ENCODE measurements around the gene FMNL2.

The FMNL2 gene

DNA sequence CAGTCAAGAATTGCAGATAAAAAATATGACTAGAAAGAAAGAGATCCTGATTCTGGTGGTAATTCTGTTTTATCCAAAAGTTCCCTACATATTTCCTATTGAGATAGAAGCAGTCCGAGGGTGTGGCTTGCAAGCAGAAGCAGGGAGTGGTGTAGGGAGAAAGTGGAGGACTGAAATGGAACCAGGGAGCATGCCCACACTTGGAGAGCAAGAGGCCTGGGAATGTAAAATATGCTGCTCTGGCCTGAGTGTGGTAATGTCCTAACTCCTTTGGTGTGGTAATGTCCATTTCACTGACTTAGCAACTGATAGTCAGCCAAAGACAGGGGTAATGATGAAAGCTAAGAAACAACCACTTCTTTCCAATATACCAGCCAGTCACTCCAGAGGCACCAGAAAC, 30.1 kb upstream of the FMNL2 start:
- Histone ChIP-seq H3K4me3 (ENCODE audit: low read depth, low read length) (no peak overlapping the region), H3K27ac (no peak overlapping the region), H3K36me3 (replicated peaks) (no peaks in the 10 kb centered on the region), H3K27me3 (replicated peaks) (no peaks in the 10 kb centered on the region)
- in situ Hi-C loops (cut with HindIII; ENCODE audit: low pct_ligation_motif_present, low sequenced_read_pairs) = no loop called here
- TF ChIP-seq, protein P1, sequence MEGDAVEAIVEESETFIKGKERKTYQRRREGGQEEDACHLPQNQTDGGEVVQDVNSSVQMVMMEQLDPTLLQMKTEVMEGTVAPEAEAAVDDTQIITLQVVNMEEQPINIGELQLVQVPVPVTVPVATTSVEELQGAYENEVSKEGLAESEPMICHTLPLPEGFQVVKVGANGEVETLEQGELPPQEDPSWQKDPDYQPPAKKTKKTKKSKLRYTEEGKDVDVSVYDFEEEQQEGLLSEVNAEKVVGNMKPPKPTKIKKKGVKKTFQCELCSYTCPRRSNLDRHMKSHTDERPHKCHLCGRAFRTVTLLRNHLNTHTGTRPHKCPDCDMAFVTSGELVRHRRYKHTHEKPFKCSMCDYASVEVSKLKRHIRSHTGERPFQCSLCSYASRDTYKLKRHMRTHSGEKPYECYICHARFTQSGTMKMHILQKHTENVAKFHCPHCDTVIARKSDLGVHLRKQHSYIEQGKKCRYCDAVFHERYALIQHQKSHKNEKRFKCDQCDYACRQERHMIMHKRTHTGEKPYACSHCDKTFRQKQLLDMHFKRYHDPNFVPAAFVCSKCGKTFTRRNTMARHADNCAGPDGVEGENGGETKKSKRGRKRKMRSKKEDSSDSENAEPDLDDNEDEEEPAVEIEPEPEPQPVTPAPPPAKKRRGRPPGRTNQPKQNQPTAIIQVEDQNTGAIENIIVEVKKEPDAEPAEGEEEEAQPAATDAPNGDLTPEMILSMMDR (IDR thresholded peaks at IDR 0.05; ENCODE audit: low read depth, low read length, missing control alignments) = no peak
- no peak for DNase-seq

DNA sequence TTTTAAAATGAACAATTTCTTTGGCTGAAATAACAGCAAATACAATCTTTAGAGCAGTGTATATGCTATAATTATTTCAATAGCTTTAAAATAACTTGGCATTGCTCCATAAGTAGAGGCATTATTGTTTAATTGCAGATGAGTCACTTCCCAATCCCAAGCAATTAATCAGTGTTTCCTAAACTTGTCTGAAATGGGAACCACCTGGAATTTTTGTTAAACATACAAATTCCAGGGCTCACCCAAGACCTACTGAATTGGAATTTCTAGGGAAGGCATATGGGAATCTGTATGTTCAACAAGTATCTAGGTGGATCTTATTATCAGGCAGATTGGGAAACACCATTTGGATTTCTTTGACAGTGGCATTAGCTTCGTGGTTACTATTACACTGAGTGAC, 27.1 kb upstream of the FMNL2 start:
- TF ChIP-seq, protein P1 (IDR thresholded peaks at IDR 0.05; ENCODE audit: low read depth, low read length, missing control alignments) = no peak
- DNase-seq = no peak
- H3K27me3 ChIP-seq (replicated peaks) = no peaks in the 10 kb centered on the region
- H3K4me3 ChIP-seq (ENCODE audit: low read depth, low read length) = no peak overlapping the region
- no peak overlapping the region for H3K27ac ChIP-seq
- in situ Hi-C loops (cut with HindIII; ENCODE audit: low pct_ligation_motif_present, low sequenced_read_pairs) = no loop called here
- H3K36me3 ChIP-seq (replicated peaks) = no peaks in the 10 kb centered on the region

DNA sequence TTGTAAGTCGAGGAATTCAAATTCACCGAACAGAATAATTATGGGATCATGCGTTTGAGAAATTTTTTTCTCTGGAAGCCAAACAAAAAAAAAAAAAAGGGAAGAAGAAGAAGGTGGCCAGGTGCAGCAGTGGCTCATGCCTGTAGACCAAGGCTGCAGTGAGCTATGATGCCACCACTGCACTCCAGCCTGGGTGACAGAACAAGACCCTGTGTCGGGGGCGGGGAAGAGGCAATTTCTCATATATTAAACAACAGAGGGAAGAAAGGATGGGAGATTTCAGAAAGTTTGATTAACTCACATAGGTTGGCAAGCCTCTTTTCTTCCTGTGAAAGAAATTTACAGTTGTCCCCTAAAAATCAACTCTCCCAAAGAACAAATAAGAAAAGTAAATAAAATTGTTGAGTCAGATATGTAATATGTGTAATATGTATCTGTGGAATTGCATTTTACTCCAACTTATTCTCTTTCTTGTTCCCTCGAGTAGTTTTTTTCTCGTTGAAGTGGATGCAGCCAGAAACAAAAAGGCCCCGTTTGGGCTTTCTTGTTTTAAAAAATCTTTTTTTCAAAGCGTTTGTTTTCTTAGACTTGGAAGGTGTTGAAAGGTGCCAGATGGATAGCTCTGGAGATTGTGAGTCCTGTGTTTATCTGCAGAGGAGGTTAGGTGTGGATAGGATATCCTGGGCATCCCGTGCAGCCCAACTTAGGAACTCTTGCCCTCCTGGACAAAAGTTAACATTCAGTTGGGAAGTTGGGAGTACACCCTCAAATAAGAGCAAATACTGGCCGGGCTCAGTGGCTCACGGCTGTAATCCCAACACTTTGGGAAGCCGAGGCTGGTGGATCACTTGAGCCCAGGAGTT, 25.4 kb upstream of the FMNL2 start:
- in situ Hi-C loops (cut with HindIII; ENCODE audit: low pct_ligation_motif_present, low sequenced_read_pairs) = no loop called here
- DNase-seq = no peak
- H3K27ac ChIP-seq = no peak overlapping the region
- no peaks in the 10 kb centered on the region for H3K36me3 ChIP-seq (replicated peaks)
- H3K27me3 ChIP-seq (replicated peaks) = no peaks in the 10 kb centered on the region
- H3K4me3 ChIP-seq (ENCODE audit: low read depth, low read length) = no peak overlapping the region
- TF ChIP-seq, protein P1 (IDR thresholded peaks at IDR 0.05; ENCODE audit: low read depth, low read length, missing control alignments) = no peak

DNA sequence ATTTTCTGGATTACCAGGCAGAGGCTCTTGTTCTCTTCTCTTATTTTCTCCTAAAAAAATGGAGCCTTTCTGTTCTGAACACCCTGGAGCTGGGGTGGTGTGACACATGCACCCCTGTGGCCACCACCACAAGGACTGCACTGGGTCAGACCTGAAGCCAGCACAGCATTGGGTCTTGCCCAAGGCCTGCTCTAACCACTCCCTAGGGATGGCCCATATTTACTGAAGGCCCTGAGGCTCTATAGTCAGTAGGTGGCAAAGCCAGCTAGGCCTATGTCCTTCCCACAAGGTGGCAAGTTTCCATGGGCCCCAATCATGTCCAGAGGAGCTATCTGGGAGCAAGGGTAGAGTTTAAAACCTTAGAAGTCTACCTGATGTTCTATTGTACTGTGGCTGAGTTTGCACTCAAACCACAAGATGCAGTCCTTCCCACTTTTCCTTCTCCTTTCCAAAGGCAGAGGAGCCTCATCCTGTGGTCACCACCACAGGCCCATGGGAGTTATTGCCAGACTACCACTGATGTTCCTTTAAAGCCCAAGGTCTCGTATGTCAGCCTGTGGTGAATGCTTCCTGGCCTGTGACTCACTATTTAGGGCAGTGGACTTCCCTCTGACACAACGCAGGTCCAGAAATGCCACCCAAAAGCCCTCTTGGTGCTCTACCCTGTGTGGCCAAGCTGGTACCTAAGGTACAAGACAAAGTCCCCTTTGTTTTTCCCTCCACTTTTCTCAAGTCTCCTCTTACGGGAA, 15.0 kb upstream of the FMNL2 start:
- Histone ChIP-seq H3K4me3 (ENCODE audit: low read depth, low read length) (no peak overlapping the region), H3K36me3 (replicated peaks) (no peaks in the 10 kb centered on the region), H3K27ac (no peak overlapping the region), H3K27me3 (replicated peaks) (no peaks in the 10 kb centered on the region)
- in situ Hi-C loops (cut with HindIII; ENCODE audit: low pct_ligation_motif_present, low sequenced_read_pairs) = no loop called here
- TF ChIP-seq, protein P1 (IDR thresholded peaks at IDR 0.05; ENCODE audit: low read depth, low read length, missing control alignments) = no peak
- DNase-seq = peak; percentile 42

DNA sequence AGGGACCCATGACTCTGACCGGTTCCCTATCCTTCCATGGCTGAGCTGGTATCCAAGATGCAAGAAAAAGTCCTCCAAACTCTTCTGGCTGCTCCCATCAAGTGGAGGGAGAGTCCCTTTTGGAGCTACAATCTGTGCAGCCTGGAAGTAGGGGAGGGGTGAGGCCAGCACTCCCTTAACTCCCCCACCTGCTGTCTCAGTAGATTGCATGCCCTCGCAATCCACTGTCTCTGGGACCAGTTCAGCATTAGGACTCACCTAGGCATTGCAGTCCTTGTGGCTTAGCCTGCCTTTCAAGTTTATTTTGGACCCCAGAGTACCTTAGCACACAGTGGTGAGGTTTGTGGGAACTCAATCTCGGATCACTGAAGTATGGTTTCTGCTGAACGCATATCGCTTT, 14.2 kb upstream of the FMNL2 start:
- no peak for DNase-seq
- H3K27me3 ChIP-seq (replicated peaks) = no peaks in the 10 kb centered on the region
- TF ChIP-seq, protein P1 (IDR thresholded peaks at IDR 0.05; ENCODE audit: low read depth, low read length, missing control alignments) = no peak
- H3K36me3 ChIP-seq (replicated peaks) = no peaks in the 10 kb centered on the region
- H3K4me3 ChIP-seq (ENCODE audit: low read depth, low read length) = no peak overlapping the region
- in situ Hi-C loops (cut with HindIII; ENCODE audit: low pct_ligation_motif_present, low sequenced_read_pairs) = no loop called here
- H3K27ac ChIP-seq = no peak overlapping the region

Measured in brain microvascular endothelial cell (primary cell).